Caco-2 (cell line): ENCODE measurements around the gene ITGB2. TPM values are rescaled to one million over a fixed set of nuclear protein-coding genes. Genes with fewer than 3 reads are reported as not detected.

Experiments
- BruUV-seq: library from RNA; stranded (reverse); fragments of 400-500 nt; replicated peaks from 2 replicates; lab custom pipeline; 2021; lab: Mats Ljungman, UMichigan
- CTCF ChIA-PET: fragments of 300-600 bp; sonication (Branson Sonifier 250); formaldehyde crosslinking; loops from one replicate; lab custom pipeline; 2022; ENCODE audit warnings: antibody characterized with exemption; lab: Charles Lee
- POLR2A ChIA-PET: fragments of 300-600 bp; sonication (Branson Sonifier 250); formaldehyde crosslinking; loops from one replicate; lab custom pipeline; 2022; ENCODE audit warnings: antibody characterized with exemption; lab: Charles Lee
- DNase-seq, 2 experiments: peaks; one replicate each; pipeline versions ENCODE4 v3.0.0 to v3.0.0-alpha.2; 2020 to 2022
- H3K27me3 ChIP-seq: replicated peaks from 2 replicates; pipeline ENCODE4 v1.6.0; 2011; ENCODE audit warnings: low read length; ENCODE audit not compliant: control insufficient read depth, insufficient read depth
- H3K36me3 ChIP-seq: 2 replicates; pipeline ENCODE4 v1.5.1; 2011; ENCODE audit warnings: low read length; ENCODE audit not compliant: control insufficient read depth, insufficient read depth
- H3K4me1 ChIP-seq: fragments of 250-450 bp; sonication (Bioruptor Pico); 2 replicates; pipeline ENCODE4 v1.5.1; 2020; ENCODE audit warnings: mild to moderate bottlenecking
- H3K4me3 ChIP-seq: 2 replicates; pipeline ENCODE4 v1.5.1; 2011; ENCODE audit warnings: low read depth, mild to moderate bottlenecking, control low read depth, low read length
- H3K9me3 ChIP-seq: fragments of 250-450 bp; sonication (Bioruptor Pico); 2 replicates; pipeline ENCODE4 v1.5.1; 2020; ENCODE audit warnings: mild to moderate bottlenecking, moderate library complexity
- H3K27ac Mint-ChIP-seq: one replicate; pipeline ENCODE4 v1.8.0; 2022; ENCODE audit warnings: mixed read lengths; ENCODE audit not compliant: unreplicated experiment
- H3K27me3 Mint-ChIP-seq: one replicate; pipeline ENCODE4 v1.8.0; 2022; ENCODE audit warnings: mixed read lengths; ENCODE audit not compliant: insufficient read depth, unreplicated experiment
- H3K36me3 Mint-ChIP-seq: one replicate; pipeline ENCODE4 v1.8.0; 2022; ENCODE audit warnings: mild to moderate bottlenecking, mixed read lengths; ENCODE audit not compliant: insufficient read depth, unreplicated experiment
- H3K4me1 Mint-ChIP-seq: one replicate; pipeline ENCODE4 v1.8.0; 2022; ENCODE audit warnings: low read depth, mixed read lengths; ENCODE audit not compliant: unreplicated experiment
- H3K4me3 Mint-ChIP-seq: one replicate; pipeline ENCODE4 v1.8.0; 2022; ENCODE audit warnings: mild to moderate bottlenecking, moderate library complexity, mixed read lengths; ENCODE audit not compliant: unreplicated experiment
- H3K9me3 Mint-ChIP-seq: one replicate; pipeline ENCODE4 v1.8.0; 2022; ENCODE audit warnings: mixed read lengths; ENCODE audit not compliant: unreplicated experiment
- CTCF ChIP-seq, 2 experiments: fragments of 200-600 bp in 1 of 2; IDR thresholded peaks; 1 replicate in 1 of 2; 2 replicates in 1 of 2; pipeline versions ENCODE4 v1.5.1 to v1.8.0; 2011 to 2022; ENCODE audit warnings: antibody characterized with exemption in 1 of 2, control low read depth in 1 of 2, inconsistent platforms in 1 of 2, low read depth in 1 of 2, low read length in 1 of 2, mild to moderate bottlenecking in 1 of 2, moderate library complexity in 1 of 2; ENCODE audit not compliant: insufficient read depth in 1 of 2, severe bottlenecking in 1 of 2, unreplicated experiment in 1 of 2
- intact Hi-C: fragments of 100-400 bp; cut with micrococcal nuclease; formaldehyde crosslinking; loops from one replicate; pipeline ENCODE4 v1.10.0; 2022; ENCODE audit not compliant: unreplicated experiment
- total RNA-seq: library from RNA; stranded (reverse); gene quantifications from 2 replicates; pipeline ENCODE4 v1.2.3, GENCODE V29; 2022

ITGB2 gene
- total RNA-seq, 1 experiment from 2014 or later: 0.48 TPM

- POLR2A ChIA-PET: interaction anchor here (0.5 kb wide), 1 partner anchor 177 kb away, joined by 9 read pairs; no protein-coding TSS in a partner anchor
- H3K36me3 Mint-ChIP-seq: no peaks in the 10 kb centered on the region
- H3K4me3 Mint-ChIP-seq: no peak overlapping the region
- H3K9me3 ChIP-seq: no peaks in the 10 kb centered on the region
- no peak overlapping the region for H3K27ac Mint-ChIP-seq
- DNase-seq: no peak
- no TSS peak for BruUV-seq
- H3K4me1 Mint-ChIP-seq: no peaks in the 10 kb centered on the region
- H3K27me3 ChIP-seq: no peaks in the 10 kb centered on the region; the same call in 1 of the 2 replicates
- CTCF ChIA-PET: interaction anchor here (0.5 to 1.7 kb wide), 2 partner anchors 34 to 101 kb away, joined by 6 to 7 read pairs; no protein-coding TSS in a partner anchor
- H3K4me1 ChIP-seq: no peaks in the 10 kb centered on the region
- intact Hi-C loops: no loop called here
- no peaks in the 10 kb centered on the region for H3K36me3 ChIP-seq
- peaks cover 4% of the 10 kb centered on the region for H3K27me3 Mint-ChIP-seq
- H3K9me3 Mint-ChIP-seq: no peaks in the 10 kb centered on the region
- TF ChIP-seq CTCF (IDR thresholded peaks at IDR 0.05; ENCODE audit: insufficient read depth in 1 of 2, low read depth in 1 of 2, low read length in 1 of 2, severe bottlenecking in 1 of 2, unreplicated experiment in 1 of 2): no peak
- no peak overlapping the region for H3K4me3 ChIP-seq
Observed at GRCh38 chr21:44898011-44898488, 22.6 kb downstream of the ITGB2 start.

- no peaks in the 10 kb centered on the region for H3K9me3 ChIP-seq
- no peak for DNase-seq
- no peak overlapping the region for H3K4me3 ChIP-seq
- BruUV-seq: no TSS peak
- Mint-ChIP-seq H3K4me1 (no peaks in the 10 kb centered on the region), H3K27ac (no peak overlapping the region), H3K4me3 (no peak overlapping the region), H3K27me3 (peaks cover 4% of the 10 kb centered on the region), H3K36me3 (no peaks in the 10 kb centered on the region), H3K9me3 (no peaks in the 10 kb centered on the region)
- no peaks in the 10 kb centered on the region; the same call in 1 of the 2 replicates for H3K27me3 ChIP-seq
- no peaks in the 10 kb centered on the region for H3K4me1 ChIP-seq
- POLR2A ChIA-PET: no interaction called here
- intact Hi-C loops: no loop called here
- no peak for TF ChIP-seq CTCF (IDR thresholded peaks at IDR 0.05; ENCODE audit: insufficient read depth in 1 of 2, low read depth in 1 of 2, low read length in 1 of 2, severe bottlenecking in 1 of 2, unreplicated experiment in 1 of 2)
- no peaks in the 10 kb centered on the region for H3K36me3 ChIP-seq
- CTCF ChIA-PET: interaction anchor here (0.5 to 1.7 kb wide), 3 partner anchors 35 to 100 kb away, joined by 3 to 7 read pairs (median 6); no protein-coding TSS in a partner anchor
Observed at GRCh38 chr21:44897326-44898010, 23.2 kb downstream of the ITGB2 start.

- Histone ChIP-seq H3K4me3 (no peak overlapping the region), H3K27me3 (no peaks in the 10 kb centered on the region), H3K36me3 (no peaks in the 10 kb centered on the region), H3K4me1 (no peaks in the 10 kb centered on the region), H3K9me3 (no peaks in the 10 kb centered on the region)
- BruUV-seq: no TSS peak
- Mint-ChIP-seq H3K36me3 (no peaks in the 10 kb centered on the region), H3K4me1 (no peaks in the 10 kb centered on the region), H3K27ac (no peak overlapping the region), H3K4me3 (no peak overlapping the region), H3K9me3 (no peaks in the 10 kb centered on the region), H3K27me3 (peaks cover 4% of the 10 kb centered on the region)
- no peak for DNase-seq
- ChIA-PET POLR2A (no interaction called here), CTCF (interaction anchor here (1.7 kb wide), 1 partner anchor 35 kb away, joined by 6 read pairs; no protein-coding TSS in a partner anchor)
- no peak for TF ChIP-seq CTCF (IDR thresholded peaks at IDR 0.05; ENCODE audit: insufficient read depth in 1 of 2, low read depth in 1 of 2, low read length in 1 of 2, severe bottlenecking in 1 of 2, unreplicated experiment in 1 of 2)
- intact Hi-C loops: no loop called here
Observed at GRCh38 chr21:44896561-44897286, 24.0 kb downstream of the ITGB2 start.
